Stimulated activated naive B cell treated with anti-CD40 and anti-IgM and Interleukin-4, amounts not matched to agents 10 μg/mL and 1 μg/mL and 100 μg/mL, for 72 hours (primary cell): Measurements from ENCODE around the gene TTLL13.

Source experiments
- ATAC-seq, 2 donors: fragments of 150-1000 bp; cut with Tn5 transposase; replicated peaks; 2 replicates each; pipeline ENCODE4 v1.10.0; 2021; ENCODE audit warnings: moderate library complexity in 1 of 2
- DNase-seq: peaks from one replicate; pipeline ENCODE4 v3.0.0; 2021
- H3K27ac Mint-ChIP-seq: one replicate; pipeline ENCODE4 v1.8.0; 2022; ENCODE audit warnings: mild to moderate bottlenecking, mixed read lengths
- H3K27me3 Mint-ChIP-seq, 2 donors: one replicate each; pipeline ENCODE4 v1.8.0; 2022; ENCODE audit warnings: mixed read lengths in 2 of 2
- H3K36me3 Mint-ChIP-seq, 2 donors: one replicate each; pipeline ENCODE4 v1.8.0; 2022; ENCODE audit warnings: mixed read lengths in 2 of 2, mild to moderate bottlenecking in 1 of 2
- H3K4me1 Mint-ChIP-seq, 2 donors: one replicate each; pipeline ENCODE4 v1.8.0; 2022; ENCODE audit warnings: mixed read lengths in 2 of 2, mild to moderate bottlenecking in 1 of 2
- H3K4me3 Mint-ChIP-seq, 2 donors: one replicate each; pipeline ENCODE4 v1.8.0; 2022; ENCODE audit warnings: mild to moderate bottlenecking in 2 of 2, mixed read lengths in 2 of 2, moderate library complexity in 1 of 2
- H3K9me3 Mint-ChIP-seq, 2 donors: one replicate each; pipeline ENCODE4 v1.8.0; 2022; ENCODE audit warnings: mixed read lengths in 2 of 2, mild to moderate bottlenecking in 1 of 2

Gene TTLL13

DNA sequence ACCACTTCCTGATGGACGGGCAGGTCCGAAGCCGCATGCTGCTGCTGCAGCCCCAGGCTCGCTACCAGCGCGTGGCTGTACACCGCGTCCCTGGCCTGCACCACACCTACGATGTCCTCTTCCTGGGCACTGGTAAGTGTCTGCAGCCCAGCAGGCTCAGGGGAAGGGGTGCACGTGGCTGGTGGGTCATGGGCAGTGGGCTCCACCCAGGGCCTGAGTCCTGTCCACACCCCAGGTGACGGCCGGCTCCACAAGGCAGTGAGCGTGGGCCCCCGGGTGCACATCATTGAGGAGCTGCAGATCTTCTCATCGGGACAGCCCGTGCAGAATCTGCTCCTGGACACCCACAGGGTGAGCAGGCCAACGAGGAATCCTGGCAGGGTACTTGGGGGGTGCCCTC lies 24.3 kb upstream of the TTLL13 start:
- no peak for ATAC-seq
- Mint-ChIP-seq H3K36me3 (peaks cover 23 to 50% of the 10 kb centered on the region in 2 donors), H3K27me3 (no peaks in the 10 kb centered on the region), H3K27ac (no peak overlapping the region), H3K4me3 (no peak overlapping the region), H3K4me1 (peaks cover 14 to 18% of the 10 kb centered on the region in 2 donors), H3K9me3 (no peaks in the 10 kb centered on the region)
- DNase-seq: no peak

DNA sequence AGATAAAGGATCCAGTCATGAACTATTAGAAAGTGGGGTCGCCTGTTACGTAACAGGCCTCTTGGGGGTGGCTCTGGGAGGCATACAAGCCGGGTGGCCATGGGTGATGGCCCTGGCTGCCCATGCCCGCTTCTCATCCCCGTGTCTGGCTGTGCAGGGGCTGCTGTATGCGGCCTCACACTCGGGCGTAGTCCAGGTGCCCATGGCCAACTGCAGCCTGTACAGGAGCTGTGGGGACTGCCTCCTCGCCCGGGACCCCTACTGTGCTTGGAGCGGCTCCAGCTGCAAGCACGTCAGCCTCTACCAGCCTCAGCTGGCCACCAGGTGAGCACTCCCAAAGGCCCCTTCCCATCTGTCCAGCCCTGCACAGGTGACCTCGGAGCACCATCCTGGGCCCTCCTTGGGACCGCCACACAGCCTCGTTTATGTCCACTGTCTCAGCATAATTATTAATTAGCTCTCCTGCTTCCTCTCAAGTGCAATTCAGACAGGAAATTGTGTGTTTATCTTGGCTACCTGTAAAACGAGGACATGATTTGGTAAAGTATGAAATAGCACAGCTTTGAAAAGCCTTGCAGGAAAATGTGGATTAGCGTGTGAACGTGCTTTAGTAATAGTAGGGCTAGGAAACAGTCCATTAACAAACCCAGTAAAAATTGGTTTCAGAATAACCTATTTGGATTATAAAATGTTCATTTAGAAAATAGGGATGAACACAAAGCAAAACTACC lies 23.7 kb upstream of the TTLL13 start:
- Mint-ChIP-seq H3K4me1 (peaks cover 14 to 23% of the 10 kb centered on the region in 2 donors), H3K27ac (no peak overlapping the region), H3K36me3 (peaks cover 25 to 52% of the 10 kb centered on the region in 2 donors), H3K9me3 (no peaks in the 10 kb centered on the region), H3K4me3 (no peak overlapping the region), H3K27me3 (no peaks in the 10 kb centered on the region)
- DNase-seq (no peak), ATAC-seq (no peak)

DNA sequence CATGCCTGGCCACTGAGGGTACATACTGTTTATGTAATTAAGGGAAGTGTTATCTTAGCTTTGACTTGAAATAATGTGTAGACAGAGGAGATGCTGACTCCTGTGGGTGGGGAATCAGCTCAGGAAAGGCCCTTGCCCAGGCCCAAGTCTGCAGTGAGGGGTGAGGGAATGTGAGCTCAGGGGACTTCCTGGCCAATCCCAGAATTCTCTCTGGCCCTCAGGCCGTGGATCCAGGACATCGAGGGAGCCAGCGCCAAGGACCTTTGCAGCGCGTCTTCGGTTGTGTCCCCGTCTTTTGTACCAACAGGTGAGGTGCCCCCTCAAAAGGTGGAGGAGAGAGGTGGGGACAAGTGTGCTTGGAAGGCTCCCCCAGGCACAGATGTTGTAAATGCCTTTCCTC lies 22.0 kb upstream of the TTLL13 start:
- DNase-seq (no peak), ATAC-seq (no peak)
- no peaks in the 10 kb centered on the region for H3K9me3 Mint-ChIP-seq
- H3K4me3 Mint-ChIP-seq: no peak overlapping the region
- peak overlapping the region; percentile 47 for H3K27ac Mint-ChIP-seq
- peaks cover 33 to 63% of the 10 kb centered on the region in 2 donors for H3K36me3 Mint-ChIP-seq
- peaks cover 26 to 30% of the 10 kb centered on the region in 2 donors for H3K4me1 Mint-ChIP-seq
- H3K27me3 Mint-ChIP-seq: no peaks in the 10 kb centered on the region

DNA sequence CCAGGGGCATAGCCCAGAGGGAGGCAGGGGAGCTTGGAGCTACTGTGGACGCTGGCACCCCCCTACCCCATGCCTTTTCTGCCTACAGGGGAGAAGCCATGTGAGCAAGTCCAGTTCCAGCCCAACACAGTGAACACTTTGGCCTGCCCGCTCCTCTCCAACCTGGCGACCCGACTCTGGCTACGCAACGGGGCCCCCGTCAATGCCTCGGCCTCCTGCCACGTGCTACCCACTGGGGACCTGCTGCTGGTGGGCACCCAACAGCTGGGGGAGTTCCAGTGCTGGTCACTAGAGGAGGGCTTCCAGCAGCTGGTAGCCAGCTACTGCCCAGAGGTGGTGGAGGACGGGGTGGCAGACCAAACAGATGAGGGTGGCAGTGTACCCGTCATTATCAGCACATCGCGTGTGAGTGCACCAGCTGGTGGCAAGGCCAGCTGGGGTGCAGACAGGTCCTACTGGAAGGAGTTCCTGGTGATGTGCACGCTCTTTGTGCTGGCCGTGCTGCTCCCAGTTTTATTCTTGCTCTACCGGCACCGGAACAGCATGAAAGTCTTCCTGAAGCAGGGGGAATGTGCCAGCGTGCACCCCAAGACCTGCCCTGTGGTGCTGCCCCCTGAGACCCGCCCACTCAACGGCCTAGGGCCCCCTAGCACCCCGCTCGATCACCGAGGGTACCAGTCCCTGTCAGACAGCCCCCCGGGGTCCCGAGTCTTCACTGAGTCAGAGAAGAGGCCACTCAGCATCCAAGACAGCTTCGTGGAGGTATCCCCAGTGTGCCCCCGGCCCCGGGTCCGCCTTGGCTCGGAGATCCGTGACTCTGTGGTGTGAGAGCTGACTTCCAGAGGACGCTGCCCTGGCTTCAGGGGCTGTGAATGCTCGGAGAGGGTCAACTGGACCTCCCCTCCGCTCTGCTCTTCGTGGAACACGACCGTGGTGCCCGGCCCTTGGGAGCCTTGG lies 21.3 kb upstream of the TTLL13 start:
- ATAC-seq (no peak), DNase-seq (no peak)
- peaks cover 34% of the 10 kb centered on the region in 2 donors for H3K4me1 Mint-ChIP-seq
- no peak overlapping the region for H3K27ac Mint-ChIP-seq
- peaks cover 33 to 66% of the 10 kb centered on the region in 2 donors for H3K36me3 Mint-ChIP-seq
- no peak overlapping the region for H3K4me3 Mint-ChIP-seq
- H3K27me3 Mint-ChIP-seq: no peaks in the 10 kb centered on the region
- H3K9me3 Mint-ChIP-seq: no peaks in the 10 kb centered on the region

DNA sequence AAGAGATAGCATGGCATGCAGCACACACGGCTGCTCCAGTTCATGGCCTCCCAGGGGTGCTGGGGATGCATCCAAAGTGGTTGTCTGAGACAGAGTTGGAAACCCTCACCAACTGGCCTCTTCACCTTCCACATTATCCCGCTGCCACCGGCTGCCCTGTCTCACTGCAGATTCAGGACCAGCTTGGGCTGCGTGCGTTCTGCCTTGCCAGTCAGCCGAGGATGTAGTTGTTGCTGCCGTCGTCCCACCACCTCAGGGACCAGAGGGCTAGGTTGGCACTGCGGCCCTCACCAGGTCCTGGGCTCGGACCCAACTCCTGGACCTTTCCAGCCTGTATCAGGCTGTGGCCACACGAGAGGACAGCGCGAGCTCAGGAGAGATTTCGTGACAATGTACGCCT lies 20.4 kb upstream of the TTLL13 start:
- Mint-ChIP-seq H3K4me1 (peaks cover 31 to 34% of the 10 kb centered on the region in 2 donors), H3K36me3 (peaks cover 33 to 62% of the 10 kb centered on the region in 2 donors), H3K4me3 (no peak overlapping the region), H3K9me3 (no peaks in the 10 kb centered on the region), H3K27me3 (no peaks in the 10 kb centered on the region), H3K27ac (peak overlapping the region; percentile 52)
- DNase-seq: no peak
- no peak for ATAC-seq

DNA sequence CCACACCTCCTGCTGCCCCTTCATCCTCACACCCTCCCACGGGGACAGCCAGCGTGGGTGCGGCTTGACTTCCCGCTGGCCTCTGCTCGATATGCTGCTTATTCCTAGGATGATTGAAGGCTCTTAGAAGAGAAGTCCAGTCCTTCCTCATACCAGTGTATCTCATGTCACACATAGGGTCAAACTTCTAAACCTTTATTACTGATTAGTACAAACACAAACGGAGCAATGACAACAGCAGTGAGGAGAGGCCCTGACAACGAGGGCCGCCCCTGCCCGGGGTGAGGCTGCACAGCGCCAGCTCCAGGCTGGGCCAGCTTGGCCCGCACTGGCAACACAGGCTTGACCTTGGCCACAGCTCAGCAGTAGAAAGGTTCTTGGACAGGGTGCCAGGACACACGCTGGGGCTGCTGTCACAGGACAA lies 19.3 kb upstream of the TTLL13 start:
- ATAC-seq: no peak
- no peaks in the 10 kb centered on the region for H3K9me3 Mint-ChIP-seq
- no peaks in the 10 kb centered on the region for H3K27me3 Mint-ChIP-seq
- peak overlapping the region; percentile 93 for H3K27ac Mint-ChIP-seq
- peak overlapping the region in 1 of 2 donors; percentile 65 for H3K4me3 Mint-ChIP-seq
- peaks cover 29 to 55% of the 10 kb centered on the region in 2 donors for H3K36me3 Mint-ChIP-seq
- no peak for DNase-seq
- peaks cover 36 to 42% of the 10 kb centered on the region in 2 donors for H3K4me1 Mint-ChIP-seq

DNA sequence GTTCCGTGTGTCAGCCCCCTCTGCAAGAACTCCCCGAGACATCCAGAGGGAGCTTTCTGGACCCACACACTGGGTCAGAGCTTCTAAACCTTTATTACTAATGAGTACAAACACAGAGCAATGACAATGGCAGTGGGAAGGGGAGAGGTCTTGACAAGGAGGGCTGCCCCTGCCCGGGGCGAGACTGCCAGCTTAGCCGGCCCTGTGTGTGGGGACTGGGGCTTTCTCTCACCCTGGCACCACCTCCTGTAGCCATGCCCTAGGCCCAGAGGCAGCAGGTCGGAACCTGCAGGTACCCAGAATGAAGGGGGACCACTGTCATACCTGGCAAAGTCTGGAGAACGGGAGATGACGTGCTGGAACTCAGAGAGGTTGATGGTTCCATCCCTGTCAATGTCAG lies 18.7 kb upstream of the TTLL13 start:
- H3K27ac Mint-ChIP-seq: peak overlapping the region; percentile 93
- peaks cover 26 to 53% of the 10 kb centered on the region in 2 donors for H3K36me3 Mint-ChIP-seq
- ATAC-seq: no peak
- DNase-seq: no peak
- peaks cover 36 to 44% of the 10 kb centered on the region in 2 donors for H3K4me1 Mint-ChIP-seq
- peak overlapping the region; percentile 65 to 72 for H3K4me3 Mint-ChIP-seq
- no peaks in the 10 kb centered on the region for H3K27me3 Mint-ChIP-seq
- H3K9me3 Mint-ChIP-seq: no peaks in the 10 kb centered on the region

DNA sequence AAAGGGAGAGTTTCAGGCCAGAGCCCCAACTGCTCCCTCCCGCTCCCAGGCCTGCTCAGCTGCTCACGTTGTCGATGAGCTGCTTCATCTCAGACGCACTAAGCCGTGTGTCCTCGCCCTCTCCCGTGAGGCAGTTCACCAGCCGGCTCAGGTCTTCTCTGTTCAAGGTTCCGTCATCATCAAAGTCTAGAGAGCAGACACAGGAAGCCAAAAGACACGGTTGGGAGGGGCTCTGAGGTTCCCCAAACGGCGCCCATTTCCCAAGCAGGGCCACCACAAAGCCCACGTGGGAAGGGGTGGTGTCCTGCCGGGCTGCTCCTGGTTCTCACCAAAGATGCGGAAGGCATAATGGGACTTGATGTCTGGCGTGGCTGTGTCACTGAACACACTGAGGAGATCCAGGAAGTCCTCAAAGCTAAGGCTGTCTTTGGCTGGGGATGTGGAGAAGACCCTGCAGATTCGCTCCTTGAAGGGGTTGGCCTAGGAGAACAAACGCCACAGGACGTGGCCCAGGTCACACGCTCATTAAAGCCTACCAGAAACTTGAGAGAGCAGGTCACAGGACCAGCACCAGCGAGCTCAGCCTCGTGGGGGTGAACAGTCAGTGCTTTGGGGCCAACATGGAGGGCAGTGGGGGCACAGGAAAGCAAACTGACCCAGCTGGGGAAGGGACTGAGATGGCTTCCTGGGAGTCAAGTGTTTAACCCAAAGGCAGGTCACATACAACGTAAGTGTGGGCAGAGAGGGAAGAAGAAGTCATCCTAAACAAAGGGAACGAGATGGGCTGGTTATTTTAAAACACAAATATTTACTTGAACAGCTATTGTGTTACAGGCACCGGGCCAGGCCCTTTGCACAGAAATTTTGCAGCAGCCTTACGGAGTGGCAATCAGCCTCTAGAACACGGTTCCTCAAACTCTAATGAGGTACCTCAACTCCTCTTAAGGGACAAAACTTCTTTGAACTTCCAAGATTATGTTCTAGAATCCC lies 18.0 kb upstream of the TTLL13 start:
- DNase-seq: peak; percentile 37
- H3K9me3 Mint-ChIP-seq: no peaks in the 10 kb centered on the region
- peaks cover 30 to 49% of the 10 kb centered on the region in 2 donors for H3K36me3 Mint-ChIP-seq
- H3K27ac Mint-ChIP-seq: peak overlapping the region; percentile 93
- peak overlapping the region; percentile 72 to 84 for H3K4me3 Mint-ChIP-seq
- H3K27me3 Mint-ChIP-seq: no peaks in the 10 kb centered on the region
- ATAC-seq: peak; percentile 29 to 33
- peaks cover 36 to 44% of the 10 kb centered on the region in 2 donors for H3K4me1 Mint-ChIP-seq

DNA sequence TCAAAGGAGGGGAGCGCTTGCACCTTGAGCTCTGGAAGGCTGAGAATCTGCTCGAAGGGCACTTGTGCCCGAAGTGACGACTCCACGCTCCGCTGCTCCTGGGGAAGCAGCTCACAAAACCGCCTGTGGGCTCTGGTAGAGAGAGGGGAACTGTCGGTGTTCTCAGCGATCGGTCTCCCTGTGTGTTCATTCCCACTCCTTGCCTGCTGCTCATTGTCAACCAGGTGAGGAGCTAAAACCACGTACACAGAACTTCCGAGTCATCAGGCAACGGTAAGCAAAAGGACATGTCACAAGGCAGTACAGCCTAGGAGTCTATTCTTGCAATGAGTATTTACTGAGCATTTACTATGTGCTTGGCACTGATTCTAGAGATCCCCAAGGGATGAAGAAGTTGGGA lies 17.2 kb upstream of the TTLL13 start:
- no peak for DNase-seq
- H3K9me3 Mint-ChIP-seq: no peaks in the 10 kb centered on the region
- peak overlapping the region; percentile 91 for H3K27ac Mint-ChIP-seq
- no peak for ATAC-seq
- H3K36me3 Mint-ChIP-seq: peaks cover 28 to 47% of the 10 kb centered on the region in 2 donors
- no peaks in the 10 kb centered on the region for H3K27me3 Mint-ChIP-seq
- H3K4me3 Mint-ChIP-seq: peak overlapping the region; percentile 84 to 90
- H3K4me1 Mint-ChIP-seq: peaks cover 36 to 44% of the 10 kb centered on the region in 2 donors

DNA sequence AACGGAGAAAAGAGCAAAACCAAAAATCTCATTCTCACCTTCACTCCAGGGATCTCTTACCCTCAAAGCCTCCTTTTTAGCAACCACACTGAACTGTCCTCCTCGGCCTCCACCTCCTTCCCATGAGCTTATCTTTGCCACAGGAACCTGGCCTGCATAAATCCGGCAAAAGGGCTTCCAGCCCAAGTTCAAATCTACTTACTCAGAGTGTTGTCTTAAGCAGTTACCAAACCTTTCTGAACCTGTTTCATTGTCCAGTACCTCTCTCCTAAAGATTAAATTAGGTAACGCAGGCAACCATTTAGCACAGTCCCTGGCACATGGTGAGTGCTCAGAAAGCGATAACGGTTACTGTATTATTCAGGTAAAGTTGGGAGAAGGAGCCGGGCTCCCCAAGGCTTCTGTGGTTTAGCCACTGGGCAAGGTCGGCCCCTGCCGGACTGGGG lies 16.4 kb upstream of the TTLL13 start:
- Mint-ChIP-seq H3K27ac (peak overlapping the region; percentile 91), H3K36me3 (peaks cover 31 to 40% of the 10 kb centered on the region in 2 donors), H3K9me3 (no peaks in the 10 kb centered on the region), H3K4me3 (peak overlapping the region; percentile 84 to 90), H3K4me1 (peaks cover 36 to 44% of the 10 kb centered on the region in 2 donors), H3K27me3 (no peaks in the 10 kb centered on the region)
- ATAC-seq: no peak
- DNase-seq: no peak

DNA sequence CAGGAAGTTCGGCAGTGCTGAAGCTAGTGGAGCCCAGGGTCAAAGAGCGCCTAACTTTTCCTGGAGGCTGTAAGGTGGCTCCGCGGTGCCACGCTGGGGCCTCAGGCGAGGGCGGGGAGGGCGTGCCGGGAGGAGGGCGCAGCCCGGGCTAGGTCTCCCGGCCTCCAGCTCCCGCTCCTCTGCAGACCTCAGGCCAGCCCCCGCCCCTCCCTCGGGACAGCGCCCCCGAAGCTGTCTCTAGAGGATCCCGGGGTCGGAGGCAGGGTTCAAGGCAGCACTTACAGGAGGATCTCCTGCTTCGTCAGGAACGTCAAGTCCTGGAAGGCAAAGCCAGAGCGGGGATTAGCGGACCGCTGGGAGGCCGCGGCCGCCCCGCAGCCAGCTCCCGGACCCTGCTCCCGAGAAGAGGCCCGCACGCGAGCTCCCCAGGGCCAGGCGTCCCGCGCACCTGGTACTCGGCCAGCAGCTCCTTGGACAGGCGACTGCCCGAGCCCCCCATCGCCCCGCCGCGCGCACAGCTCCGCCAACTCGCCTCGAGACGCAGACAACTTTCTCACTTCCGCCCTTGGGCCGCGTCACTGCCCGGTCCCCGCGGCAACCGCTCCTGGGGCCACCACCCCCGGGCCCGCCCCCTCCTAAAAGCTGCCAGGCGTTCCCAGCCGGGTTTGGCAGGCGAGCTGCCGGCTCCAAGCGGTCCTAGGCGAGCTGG lies 15.8 kb upstream of the TTLL13 start, which contains the start of gene CIB1:
Gene CIB1, minus strand, starts transcription at position 555 of the 709 bp plus-strand sequence. Its CDS starts 56 bp downstream, at position 499.
- Mint-ChIP-seq H3K27ac (peak within 1 kb of the TSS; percentile 91), H3K27me3 (no peaks in the 10 kb centered on the region), H3K9me3 (no peaks in the 10 kb centered on the region), H3K36me3 (peaks cover 35 to 41% of the 10 kb centered on the region in 2 donors), H3K4me1 (peaks cover 38 to 47% of the 10 kb centered on the region in 2 donors), H3K4me3 (peak within 1 kb of the TSS; percentile 84 to 90)
- peak; percentile 88 to 92 for ATAC-seq
- peak; percentile 97 for DNase-seq

DNA sequence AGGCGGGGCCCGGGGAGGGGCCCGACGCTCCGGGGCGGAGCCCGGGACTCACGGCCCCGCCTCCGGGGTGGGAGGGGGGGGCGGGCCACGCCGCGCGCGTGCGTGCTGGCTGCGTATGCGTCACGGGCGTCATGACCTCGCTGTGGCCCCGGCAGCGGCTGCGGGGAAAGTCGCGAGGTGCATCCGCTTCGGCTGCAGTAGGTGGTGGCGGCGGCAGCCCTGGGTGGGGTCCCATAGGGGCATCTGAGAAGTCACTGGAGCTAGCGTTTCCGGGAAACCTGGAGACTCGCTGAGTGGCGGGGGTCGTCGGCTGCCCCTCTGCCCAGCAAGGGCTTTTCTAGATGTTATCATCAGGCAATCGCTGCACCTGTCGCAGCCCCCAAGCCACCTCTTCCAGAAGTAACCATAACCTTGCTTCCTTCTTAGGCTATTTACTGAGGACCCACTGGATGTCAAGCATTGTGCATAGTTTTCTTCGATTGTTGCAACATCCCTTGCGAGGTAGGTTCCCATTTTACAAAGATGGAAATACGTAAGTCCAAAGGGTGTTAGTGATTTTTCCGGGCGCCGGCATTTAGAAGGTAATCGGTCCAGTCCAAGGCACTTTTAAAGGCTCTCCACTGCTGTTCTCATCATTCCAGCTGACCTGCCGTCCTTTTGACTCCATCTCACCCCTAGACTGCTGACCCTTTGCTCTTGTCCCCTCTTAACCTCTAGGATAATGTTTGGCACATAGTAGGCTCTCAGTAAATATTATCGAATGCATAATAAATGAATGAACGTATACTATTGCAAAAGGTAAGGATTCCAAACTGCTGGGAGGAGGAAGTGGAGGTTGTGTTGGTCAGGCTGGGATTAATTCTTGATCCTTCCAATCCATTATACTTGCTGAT lies 15.0 kb upstream of the TTLL13 start, which contains the start of gene GDPGP1:
Gene GDPGP1, plus strand, starts transcription at position 114 of the 893 bp plus-strand sequence. CDS start 6,700 bp downstream, outside the sequence.
- Mint-ChIP-seq H3K27me3 (no peaks in the 10 kb centered on the region), H3K27ac (peak within 1 kb of the TSS; percentile 91), H3K9me3 (no peaks in the 10 kb centered on the region), H3K4me3 (peak within 1 kb of the TSS; percentile 84 to 90), H3K4me1 (peaks cover 36 to 49% of the 10 kb centered on the region in 2 donors), H3K36me3 (peaks cover 32 to 39% of the 10 kb centered on the region in 2 donors)
- ATAC-seq: peak; percentile 0 to 72
- no peak for DNase-seq
